GM19238 (cell line): ENCODE results near the gene CAPN7.

Experiments used
- DNase-seq: peaks from one replicate; pipeline ENCODE4 v3.0.0; 2011; ENCODE audit warnings: low spot score; ENCODE audit not compliant: insufficient read length

CAPN7 gene

DNA sequence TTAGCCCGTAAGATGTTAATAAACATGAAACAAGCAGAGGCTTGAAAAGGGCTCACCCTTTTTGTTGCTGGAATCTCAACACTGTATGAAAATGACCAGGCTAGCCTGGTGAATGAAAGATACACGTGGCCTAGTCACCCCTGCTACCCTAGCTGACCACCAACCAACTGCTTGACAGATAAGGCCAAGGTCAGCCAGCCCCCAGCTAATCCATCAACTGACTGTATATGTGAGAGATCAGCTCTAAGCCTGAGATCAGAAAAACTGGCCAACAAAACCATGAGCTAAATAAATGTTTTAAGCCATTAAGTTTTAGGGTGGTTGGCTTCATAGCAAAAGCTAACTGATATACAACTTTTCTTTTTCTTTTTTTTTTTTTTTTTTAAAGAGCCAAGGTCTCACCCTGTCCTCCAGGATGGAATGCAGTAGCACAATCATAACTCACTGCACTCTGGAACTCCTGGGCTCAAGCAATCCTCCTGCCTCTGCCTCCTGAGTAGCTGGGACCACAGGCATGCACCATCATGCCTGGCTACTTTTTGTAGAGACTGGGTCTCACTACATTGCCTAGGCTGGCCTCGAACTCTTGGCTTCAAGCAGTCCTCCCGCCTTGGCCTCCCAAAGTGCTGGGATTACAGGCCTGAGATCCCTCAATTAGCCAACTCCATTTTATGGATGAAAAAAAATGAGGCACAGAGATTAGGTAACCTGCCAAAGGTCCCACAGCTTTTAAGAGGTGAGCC lies 91.7 kb downstream of the CAPN7 start:
- no peak for DNase-seq

GRCh38 chr3:15298504-15298903 lies 92.5 kb downstream of the CAPN7 start:
- no peak for DNase-seq

- no peak for DNase-seq
Measured at GRCh38 chr3:15299036-15299435, 93.0 kb downstream of the CAPN7 start.

- DNase-seq, result no peak
Measured at GRCh38 chr3:15300323-15301078, 94.5 kb downstream of the CAPN7 start.

DNA sequence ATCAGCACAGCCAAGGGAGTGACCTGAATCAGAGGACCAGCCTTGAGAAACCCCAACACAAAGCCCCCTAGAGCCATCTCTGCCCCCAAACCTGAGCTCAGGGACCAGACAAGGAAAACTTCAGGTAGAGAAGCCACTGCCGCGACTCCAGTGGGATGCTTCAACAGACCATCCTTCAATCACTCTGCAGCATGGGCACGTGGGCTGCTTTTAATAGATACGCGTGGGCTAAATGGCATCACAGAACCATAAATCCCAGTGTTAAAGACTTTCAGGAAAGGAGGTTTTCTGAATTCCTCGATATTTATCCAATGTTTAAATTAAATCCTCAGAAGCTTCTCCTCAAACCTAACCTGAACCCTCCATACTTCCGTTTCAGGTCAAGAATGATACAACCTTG lies 95.7 kb downstream of the CAPN7 start:
- DNase-seq, result no peak
